ENCODE data around the gene KIF5A.
"Not testable (repeated sequence)": the region's sequence is repeated elsewhere in the genome, so short reads cannot be mapped to it uniquely, and the experiment has no call there.

The KIF5A gene

GRCh38 chr12:57554897-57555296, 5.1 kb downstream of the KIF5A start:
- no peak for DNase-seq (ENCODE audit: low spot score)

DNA sequence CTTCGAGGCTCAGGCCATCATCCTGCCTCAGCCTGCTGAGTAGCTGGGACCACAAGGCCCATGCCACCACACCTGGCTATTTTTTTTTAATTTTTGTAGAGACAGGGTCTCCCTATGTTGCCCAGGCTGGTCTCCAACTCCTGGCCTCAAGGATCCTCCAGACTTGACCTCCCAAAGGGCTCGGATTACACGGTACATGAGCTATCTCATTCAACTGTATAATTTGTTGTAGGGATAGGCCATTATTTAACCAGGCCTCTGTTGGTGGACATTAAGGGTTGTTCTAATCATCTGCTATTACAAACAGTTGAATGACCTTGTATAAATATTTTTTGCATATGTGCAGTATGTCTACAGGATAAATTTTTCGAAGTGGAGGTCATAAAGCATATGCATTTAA, 9.0 kb downstream of the KIF5A start:
- no peak for DNase-seq (ENCODE audit: low spot score)

DNA sequence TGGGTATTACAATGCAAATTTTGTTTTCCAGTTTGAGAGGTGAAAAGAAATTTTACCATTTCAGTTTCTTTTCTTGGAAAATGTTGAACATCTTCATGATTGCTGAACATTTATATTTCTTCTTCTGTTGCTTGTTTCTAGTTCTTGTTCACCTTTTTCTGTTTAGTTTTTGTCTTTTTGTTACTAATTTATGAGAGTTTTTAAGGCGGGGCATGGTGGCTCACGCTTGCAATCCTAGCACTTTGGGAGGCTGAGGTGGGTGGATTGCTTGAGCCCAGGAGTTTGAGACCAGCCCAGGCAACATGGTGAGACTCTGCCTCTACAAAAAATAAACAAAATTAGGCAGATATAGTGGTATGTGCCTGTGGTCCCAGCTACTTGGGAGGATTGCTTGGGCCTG, 10.7 kb downstream of the KIF5A start:
- no peak for DNase-seq (ENCODE audit: low spot score)

DNA sequence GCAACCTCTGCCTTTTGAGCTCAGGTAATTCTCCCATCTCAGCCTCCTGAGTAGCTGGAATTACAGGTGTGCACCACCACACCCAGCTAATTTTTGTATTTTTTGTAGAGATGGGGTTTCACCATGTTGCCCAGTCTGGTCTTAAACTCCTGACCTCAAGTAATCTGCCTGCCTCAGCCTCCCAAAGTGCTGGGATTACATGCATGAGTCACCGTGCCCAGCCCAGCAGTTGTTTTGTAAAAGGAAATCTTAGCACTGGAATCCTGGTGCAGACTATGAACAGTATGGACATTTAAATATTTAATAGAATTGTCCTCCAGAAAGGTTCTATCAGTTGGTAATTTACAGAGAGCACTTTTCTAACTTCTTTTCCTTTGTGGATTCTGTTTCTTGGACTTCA, 11.3 kb downstream of the KIF5A start:
- DNase-seq (ENCODE audit: low spot score) = not testable (repeated sequence)

DNA sequence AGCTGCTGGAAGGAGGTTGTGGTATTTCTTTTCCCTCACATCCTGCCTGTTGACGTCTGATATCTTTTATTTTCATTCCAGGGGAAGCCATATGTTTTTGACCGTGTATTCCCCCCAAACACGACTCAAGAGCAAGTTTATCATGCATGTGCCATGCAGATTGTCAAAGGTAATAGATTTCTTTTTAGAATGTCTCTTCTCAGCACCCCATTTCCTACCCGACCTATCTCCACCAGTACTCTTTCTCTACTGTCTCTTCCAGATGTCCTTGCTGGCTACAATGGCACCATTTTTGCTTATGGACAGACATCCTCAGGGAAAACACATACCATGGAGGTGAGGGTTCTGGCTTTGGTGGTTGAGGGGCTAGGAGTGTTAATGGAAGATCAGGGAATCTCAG, 13.5 kb downstream of the KIF5A start:
- no peak for DNase-seq (ENCODE audit: low spot score)

DNA sequence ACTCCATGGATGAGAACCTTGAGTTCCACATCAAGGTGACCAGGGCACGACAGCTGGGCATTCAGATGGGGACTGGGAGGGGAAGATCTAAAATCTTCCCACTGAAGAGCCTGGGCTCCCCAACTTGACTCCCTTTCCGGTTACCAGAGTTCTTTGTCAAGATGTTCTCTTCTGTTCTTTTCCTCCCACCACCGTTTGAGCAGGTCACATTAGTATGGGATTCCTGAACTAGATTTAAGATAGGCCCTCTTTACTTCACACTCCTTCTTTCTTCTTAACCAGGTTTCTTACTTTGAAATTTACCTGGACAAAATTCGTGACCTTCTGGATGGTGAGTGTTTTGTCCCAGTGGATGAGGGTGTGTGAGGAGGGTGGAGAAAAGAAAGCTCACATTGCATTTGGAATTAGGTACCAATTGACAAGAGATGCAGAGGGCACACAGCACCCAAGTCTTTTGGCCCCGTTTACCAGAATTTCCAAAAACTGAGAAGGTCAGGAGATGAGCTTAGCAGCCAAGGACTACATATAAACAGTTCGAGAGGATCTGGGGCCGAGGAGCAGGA, 14.4 kb downstream of the KIF5A start:
- no peak for DNase-seq (ENCODE audit: low spot score)

DNA sequence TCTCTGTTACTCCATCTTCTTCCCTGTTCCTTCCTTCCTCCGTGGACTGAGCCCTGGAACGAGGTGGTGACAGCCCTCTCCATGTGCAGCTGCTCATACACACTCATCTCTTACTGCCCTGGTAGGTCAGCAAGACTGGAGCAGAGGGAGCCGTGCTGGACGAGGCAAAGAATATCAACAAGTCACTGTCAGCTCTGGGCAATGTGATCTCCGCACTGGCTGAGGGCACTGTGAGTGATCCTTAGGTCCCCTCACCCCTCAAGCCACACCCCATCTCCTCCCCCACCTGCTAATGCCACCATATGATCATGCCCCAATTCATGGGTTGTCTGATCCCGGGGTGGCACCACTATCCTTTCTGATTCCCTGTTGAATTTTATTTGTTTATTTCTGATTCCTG, 19.0 kb downstream of the KIF5A start:
- no peak for DNase-seq (ENCODE audit: low spot score)

DNA sequence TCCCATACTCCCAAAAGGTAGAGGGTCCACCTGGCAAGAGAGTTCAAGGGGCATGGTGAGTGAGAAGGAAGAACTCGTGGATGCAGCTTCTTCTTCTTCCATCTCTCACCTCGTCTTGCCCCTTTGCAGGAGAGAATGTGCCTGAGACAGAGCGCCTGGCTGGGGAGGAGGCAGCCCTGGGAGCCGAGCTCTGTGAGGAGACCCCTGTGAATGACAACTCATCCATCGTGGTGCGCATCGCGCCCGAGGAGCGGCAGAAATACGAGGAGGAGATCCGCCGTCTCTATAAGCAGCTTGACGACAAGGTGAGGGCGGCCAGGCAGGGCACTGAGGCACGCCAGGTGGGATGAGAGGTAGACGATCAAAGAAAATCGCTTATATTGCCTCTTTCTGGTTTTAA, 20.0 kb downstream of the KIF5A start:
- DNase-seq (ENCODE audit: low spot score) = no peak

DNA sequence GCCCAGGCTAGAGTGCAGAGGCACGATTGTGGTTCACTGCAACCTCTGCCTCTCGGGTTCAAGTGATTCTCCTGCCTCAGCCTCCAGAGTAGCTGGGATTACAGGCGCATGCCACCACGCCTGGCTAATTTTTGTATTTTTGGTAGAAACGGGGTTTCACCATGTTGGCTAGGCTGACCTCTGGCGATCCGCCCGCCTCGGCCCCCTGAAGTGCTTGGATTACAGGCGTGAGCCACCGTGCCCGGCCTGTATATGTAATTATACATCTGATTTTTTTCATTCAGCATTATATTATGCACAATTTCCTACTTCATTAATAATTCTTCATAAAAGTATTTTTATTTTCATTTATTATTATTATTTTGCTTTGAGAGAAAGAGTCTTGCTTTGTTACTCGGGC, 20.6 kb downstream of the KIF5A start:
- DNase-seq (ENCODE audit: low spot score) = not testable (repeated sequence)

GRCh38 chr12:57571926-57572762, 22.3 kb downstream of the KIF5A start:
- no peak for DNase-seq (ENCODE audit: low spot score)

DNA sequence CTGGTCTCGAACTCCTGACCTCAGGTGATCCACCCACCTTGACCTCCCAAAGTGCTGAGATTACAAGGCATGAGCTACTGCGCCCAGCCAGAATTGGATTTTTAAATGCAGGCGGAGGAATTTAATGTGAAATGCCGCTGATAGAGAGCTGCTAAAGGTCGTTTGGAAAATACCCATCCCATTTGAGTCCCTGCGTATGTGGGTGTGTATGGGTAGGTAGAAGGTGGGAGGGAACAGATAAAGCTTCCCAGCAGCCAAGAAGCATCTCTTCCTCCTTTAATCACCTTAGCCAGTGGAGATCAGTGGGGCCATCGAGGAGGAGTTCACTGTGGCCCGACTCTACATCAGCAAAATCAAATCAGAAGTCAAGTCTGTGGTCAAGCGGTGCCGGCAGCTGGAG, 25.0 kb downstream of the KIF5A start:
- no peak for DNase-seq (ENCODE audit: low spot score)

- no peak for DNase-seq (ENCODE audit: low spot score)
Measured at GRCh38 chr12:57575771-57576612, 26.1 kb downstream of the KIF5A start.

DNA sequence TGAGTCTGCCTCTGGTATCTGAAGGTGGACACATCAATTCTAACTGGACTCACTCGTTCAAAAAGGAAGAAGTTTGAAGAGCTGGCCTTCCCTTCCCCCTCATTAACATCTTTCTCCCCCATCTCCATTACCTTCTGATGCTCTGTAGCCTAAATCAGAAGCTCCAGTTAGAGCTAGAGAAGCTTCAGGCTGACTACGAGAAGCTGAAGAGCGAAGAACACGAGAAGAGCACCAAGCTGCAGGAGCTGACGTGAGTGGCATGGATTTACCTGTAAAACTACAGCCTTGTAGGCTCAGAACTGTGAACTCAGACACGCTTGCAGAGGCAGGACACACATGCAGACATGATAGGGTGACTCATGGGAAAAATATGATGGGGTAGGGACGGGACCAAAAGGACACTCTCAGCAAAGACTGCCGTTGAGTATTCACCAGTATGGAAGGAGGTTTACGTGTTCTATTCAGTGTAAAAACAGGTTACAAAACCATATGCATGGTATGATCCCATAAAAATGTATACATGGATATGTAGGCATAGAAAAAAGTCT, 26.8 kb downstream of the KIF5A start:
- no peak for DNase-seq (ENCODE audit: low spot score)

DNA sequence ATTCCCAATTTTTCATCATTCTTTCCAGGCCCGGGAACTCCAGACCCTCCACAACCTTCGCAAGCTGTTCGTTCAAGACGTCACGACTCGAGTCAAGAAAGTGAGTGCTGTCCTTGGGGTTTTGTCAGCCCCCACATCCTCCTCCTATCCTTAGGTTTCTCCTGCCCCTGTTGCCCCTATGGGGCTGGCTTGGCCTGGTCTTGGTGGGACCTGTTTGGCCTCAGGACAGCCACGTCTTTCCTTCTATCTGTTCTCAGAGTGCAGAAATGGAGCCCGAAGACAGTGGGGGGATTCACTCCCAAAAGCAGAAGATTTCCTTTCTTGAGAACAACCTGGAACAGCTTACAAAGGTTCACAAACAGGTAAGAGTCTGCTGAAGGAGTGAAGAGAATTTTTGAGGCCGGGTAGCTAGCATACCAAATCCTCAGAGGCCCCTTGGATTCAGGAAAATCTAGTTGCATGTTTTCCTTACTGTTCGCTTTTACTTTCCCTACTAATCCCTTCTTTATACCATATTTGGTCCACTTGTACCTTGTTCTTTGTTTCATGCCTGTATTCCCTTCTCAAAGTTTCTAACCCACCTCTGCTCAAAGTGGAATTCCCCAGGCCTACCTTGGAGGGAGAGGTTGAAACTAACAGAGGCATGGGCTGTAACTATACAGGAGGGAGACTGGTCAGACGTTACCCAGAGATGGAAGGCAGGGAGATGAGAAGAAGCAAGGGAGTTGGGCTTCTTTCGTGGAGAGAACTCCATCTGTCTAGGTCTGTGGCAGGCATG, 28.3 kb downstream of the KIF5A start:
- DNase-seq (ENCODE audit: low spot score) = no peak

DNA sequence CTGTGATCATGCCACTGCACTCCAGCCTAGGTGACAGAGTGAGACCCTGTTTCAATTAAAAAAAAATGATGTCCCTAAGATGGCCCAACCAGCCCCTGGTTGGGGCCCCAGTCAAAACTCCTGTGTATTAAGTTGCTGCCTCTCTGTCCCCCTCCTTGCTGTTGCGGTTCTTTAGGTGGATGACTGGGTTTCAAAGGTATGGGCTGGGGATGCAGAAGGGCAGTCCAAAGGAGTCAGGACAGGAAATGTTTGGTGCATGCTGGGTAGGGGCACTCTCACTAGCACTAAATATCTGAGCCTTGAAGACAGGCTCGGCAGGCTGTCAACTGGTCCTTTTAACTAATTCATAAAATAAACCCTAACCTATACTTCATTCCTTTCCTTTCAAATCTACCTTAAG, 29.2 kb downstream of the KIF5A start:
- no peak for DNase-seq (ENCODE audit: low spot score)

DNA sequence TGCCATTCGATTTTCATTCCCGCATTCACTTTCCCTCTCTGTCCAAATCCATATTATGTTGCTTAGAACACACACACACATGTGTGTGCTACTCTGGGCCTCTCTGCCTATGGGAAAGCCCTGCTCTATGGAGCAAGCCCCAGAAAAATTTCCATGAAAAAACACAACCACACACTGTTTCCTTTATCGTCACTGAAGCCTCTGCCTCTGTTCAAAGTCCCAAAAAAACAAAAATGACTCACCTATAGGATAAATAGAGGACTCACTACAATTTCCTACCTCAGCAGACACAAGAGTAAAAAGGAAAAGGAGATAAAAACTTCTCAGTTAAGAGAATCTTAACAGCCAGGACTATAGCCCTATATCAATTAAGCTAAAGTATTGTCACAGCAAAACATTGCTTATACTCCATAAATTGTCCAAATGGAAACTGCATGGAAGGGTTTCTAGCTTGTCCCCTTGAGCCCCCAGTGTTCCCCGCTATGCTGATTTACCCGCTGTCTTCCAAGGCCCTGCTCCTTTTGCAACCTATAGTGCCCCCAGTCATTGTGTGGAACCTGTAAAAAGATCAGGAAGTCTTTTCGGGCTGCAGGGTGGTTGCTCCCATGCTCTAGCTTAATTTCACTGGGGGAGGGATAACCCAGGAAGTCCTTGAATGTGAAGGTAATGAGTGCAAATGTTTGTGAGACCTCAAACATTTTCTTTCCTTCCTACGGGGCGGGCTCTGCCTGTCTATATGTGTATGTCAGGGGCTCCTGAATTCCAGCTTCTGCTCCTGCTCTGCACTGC, 30.0 kb downstream of the KIF5A start:
- no peak for DNase-seq (ENCODE audit: low spot score)

DNA sequence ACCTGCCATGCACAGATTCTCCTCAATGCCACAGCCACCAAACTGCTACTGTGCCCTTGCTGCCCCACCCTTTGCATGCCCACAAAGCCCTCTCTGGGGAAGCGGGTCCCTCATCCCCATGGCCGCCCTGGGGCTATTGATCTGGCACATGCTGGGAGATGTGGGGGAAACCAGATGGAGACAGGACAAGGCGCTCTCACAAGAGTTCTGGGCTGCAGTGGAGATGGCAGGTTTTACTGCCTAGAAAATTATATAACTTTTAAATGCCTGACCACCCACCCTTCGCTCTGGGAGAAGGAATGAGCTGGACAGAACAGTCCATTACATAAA, 30.6 kb downstream of the KIF5A start:
- no peak for DNase-seq (ENCODE audit: low spot score)

DNA sequence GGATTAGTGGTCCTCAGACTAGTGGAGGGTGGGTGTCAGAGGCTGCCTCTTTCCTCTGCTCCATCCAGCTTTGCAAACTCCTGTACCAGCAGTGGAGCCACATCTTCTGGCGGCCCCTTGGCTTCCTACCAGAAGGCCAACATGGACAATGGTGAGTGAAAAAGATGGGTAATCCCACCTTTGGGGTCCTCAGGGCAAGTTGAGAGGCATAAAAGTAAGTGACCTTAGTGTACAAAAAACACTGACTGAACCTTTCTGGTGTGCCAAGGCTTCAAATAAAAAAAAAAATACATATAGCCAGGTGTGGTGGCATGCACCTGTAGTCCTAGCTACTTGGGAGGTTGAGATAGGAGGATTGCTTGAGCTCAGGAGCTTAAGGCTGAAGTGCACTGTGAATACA, 32.0 kb downstream of the KIF5A start:
- DNase-seq (ENCODE audit: low spot score) = no peak

- DNase-seq (ENCODE audit: low spot score) = no peak
Measured at GRCh38 chr12:57582440-57582839, 32.6 kb downstream of the KIF5A start.

DNA sequence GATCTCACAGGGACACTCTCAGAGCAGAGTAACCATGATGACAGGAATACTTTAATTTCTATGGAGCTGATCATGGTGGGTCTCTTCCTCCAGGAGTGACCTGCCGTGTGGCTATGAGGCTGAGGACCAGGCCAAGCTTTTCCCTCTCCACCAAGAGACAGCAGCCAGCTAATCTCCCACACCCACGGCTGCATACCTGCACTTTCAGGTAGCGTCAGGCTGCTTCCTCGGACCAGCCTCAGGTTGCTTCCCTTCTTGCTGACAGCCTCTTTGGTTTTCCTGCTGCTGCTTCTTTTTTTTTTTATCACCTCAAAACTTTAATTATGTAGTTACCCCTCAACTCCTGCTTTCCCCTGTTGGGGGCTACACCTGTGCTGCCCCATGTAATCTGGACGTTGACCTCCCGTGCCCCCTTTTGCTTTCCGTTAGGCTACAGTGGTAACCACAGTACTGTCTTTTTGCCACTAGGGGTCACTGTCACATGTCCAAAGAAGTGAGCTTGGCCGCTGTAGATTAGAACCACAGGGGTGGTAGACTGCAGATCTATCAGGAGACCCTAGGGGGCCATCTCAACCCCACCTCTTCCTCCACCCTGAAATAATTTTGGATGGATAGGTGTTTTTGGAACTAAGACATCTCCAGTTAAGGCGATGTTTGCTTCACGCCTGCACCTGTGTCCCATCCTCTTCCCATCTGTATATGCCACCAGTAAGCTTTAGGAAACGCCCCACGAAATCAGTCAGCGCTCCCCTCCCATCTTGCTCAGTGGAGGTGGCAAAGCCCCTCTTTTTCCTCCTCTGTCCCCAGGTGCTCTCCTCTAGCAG, 33.4 kb downstream of the KIF5A start:
- peak; percentile 76 for DNase-seq (ENCODE audit: low spot score)

All from putamen (tissue), 1 donor.